ENCODE data around the gene PPM1H. TPM values are rescaled to one million over a fixed set of nuclear protein-coding genes. Genes with fewer than 3 reads are reported as not detected.

Gene PPM1H
- total RNA-seq, 1 donor, result 0.86 TPM

GRCh38 chr12:62629971-62630739 lies 304.8 kb downstream of the PPM1H start:
- DNase-seq (ENCODE audit: low read depth), result no peak
- no peak overlapping the region for H3K4me3 ChIP-seq (ENCODE audit: low read depth, low read length)
- no peak for TF ChIP-seq CTCF (IDR thresholded peaks at IDR 0.05; ENCODE audit: insufficient read depth, low read depth, low read length)

GRCh38 chr12:62629413-62629812 lies 305.5 kb downstream of the PPM1H start:
- no peak overlapping the region for H3K4me3 ChIP-seq (ENCODE audit: low read depth, low read length)
- no peak for DNase-seq (ENCODE audit: low read depth)
- no peak for TF ChIP-seq CTCF (IDR thresholded peaks at IDR 0.05; ENCODE audit: insufficient read depth, low read depth, low read length)

GRCh38 chr12:62627181-62627580 lies 307.8 kb downstream of the PPM1H start:
- no peak overlapping the region for H3K4me3 ChIP-seq (ENCODE audit: low read depth, low read length)
- DNase-seq (ENCODE audit: low read depth), result no peak
- no peak for TF ChIP-seq CTCF (IDR thresholded peaks at IDR 0.05; ENCODE audit: insufficient read depth, low read depth, low read length)

GRCh38 chr12:62625228-62625627 lies 309.7 kb downstream of the PPM1H start:
- peak; percentile 81 for DNase-seq (ENCODE audit: low read depth)
- TF ChIP-seq CTCF (IDR thresholded peaks at IDR 0.05; ENCODE audit: insufficient read depth, low read depth, low read length), result no peak
- H3K4me3 ChIP-seq (ENCODE audit: low read depth, low read length), result no peak overlapping the region

- DNase-seq (ENCODE audit: low read depth), result no peak
- no peak overlapping the region for H3K4me3 ChIP-seq (ENCODE audit: low read depth, low read length)
- TF ChIP-seq CTCF (IDR thresholded peaks at IDR 0.05; ENCODE audit: insufficient read depth, low read depth, low read length), result no peak
These were observed 312.8 kb downstream of the PPM1H start for GRCh38 chr12:62622177-62622576.

- no peak for TF ChIP-seq CTCF (IDR thresholded peaks at IDR 0.05; ENCODE audit: insufficient read depth, low read depth, low read length)
- H3K4me3 ChIP-seq (ENCODE audit: low read depth, low read length), result no peak overlapping the region
- DNase-seq (ENCODE audit: low read depth), result no peak
These were observed 313.8 kb downstream of the PPM1H start for GRCh38 chr12:62621101-62621638.
